Hepatocyte (in vitro differentiated cells): ENCODE results near the gene SHISA6.

ENCODE experiments used
- EZH2phosphoT487 ChIP-seq: fragments of 200-600 bp; sonication (generic); IDR thresholded peaks from one replicate; pipeline ENCODE4 v1.6.1; 2018; ENCODE audit warnings: antibody characterized with exemption, mild to moderate bottlenecking, low read depth, moderate library complexity; ENCODE audit not compliant: unreplicated experiment, severe bottlenecking
- TF ChIP-seq, protein P1 (sequence below): fragments of 200-600 bp; sonication (generic); IDR thresholded peaks from 2 replicates; pipeline ENCODE4 v1.5.1; 2016; ENCODE audit warnings: antibody characterized with exemption, mild to moderate bottlenecking; ENCODE audit not compliant: poor library complexity

DNA sequence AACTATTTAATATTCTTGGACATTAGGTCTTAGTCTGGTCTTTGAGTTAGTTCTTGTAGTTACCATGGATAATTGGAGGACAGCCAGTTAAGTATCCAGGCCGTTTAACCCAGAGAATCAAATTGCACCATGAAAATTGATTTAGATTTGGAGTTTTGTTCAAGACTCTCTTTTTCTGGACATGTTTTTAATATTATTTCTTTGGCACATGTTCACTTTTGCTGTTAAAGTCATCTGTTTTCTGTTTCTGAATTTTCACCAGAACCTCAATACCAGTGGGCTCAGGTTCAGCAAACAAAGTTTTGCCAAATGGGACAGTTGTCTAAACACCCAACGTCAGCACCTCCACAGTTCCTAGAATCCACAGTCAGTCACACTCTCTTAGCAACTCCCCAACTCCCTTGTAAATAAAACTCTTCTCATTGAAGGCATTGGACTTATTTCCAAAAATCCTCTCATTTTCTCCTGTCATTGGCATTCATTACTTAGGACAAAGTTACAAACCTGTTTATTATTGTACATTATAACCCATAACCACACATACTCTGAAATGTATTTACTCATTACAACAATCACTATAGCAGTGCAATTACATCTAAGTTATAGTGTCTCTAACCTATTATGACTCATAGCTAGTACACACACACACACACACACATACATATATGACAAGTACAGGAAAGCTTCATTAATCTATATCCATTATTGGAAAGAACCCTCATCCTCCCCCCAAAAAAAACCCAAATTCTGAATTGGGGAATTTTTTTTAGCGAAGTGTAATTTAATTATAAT, 323.8 kb downstream of the SHISA6 start:
- TF ChIP-seq, protein P1, sequence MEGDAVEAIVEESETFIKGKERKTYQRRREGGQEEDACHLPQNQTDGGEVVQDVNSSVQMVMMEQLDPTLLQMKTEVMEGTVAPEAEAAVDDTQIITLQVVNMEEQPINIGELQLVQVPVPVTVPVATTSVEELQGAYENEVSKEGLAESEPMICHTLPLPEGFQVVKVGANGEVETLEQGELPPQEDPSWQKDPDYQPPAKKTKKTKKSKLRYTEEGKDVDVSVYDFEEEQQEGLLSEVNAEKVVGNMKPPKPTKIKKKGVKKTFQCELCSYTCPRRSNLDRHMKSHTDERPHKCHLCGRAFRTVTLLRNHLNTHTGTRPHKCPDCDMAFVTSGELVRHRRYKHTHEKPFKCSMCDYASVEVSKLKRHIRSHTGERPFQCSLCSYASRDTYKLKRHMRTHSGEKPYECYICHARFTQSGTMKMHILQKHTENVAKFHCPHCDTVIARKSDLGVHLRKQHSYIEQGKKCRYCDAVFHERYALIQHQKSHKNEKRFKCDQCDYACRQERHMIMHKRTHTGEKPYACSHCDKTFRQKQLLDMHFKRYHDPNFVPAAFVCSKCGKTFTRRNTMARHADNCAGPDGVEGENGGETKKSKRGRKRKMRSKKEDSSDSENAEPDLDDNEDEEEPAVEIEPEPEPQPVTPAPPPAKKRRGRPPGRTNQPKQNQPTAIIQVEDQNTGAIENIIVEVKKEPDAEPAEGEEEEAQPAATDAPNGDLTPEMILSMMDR, result no peak
- TF ChIP-seq EZH2phosphoT487, result no peak
